Measurements from ENCODE around the gene LARGE1.

The LARGE1 gene

GRCh38 chr22:33817512-33818127 is 102.7 kb downstream of the LARGE1 start:
- H3K27ac ChIP-seq (replicated peaks), result no peak overlapping the region
- DNase-seq (ENCODE audit: low read depth in 1 of 2, low spot score in 1 of 2), result no peak

DNA sequence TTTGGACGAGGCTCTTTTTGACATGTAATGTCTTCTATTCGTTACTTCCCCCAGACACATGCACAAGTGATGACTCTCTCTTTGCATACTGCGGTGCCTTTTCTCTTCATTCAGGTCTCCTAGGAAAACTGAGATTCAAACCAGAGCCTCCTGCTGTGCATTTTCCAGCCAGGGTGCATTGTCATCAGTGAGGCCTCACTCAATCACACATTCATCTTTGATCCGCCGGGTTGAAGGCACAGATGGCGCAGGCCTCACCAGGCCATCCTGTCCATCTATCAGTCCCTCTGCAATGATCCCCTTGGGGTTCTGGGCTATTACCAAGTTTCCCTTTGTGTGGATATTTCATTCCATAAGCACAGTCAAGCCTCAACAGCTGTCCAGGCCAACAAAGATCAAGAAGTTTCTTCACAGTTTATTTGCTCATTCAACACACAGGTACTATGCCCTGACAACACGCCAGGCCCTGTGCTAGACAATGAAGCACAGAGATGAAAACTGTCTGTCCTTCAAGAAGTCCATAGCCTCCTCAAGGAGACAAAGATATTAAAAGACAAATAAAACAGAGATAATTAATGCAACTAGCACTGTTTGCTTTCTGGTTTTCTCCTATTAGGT is 107.8 kb downstream of the LARGE1 start:
- DNase-seq (ENCODE audit: low read depth in 1 of 2, low spot score in 1 of 2), result no peak
- Histone ChIP-seq H3K27me3 (ENCODE audit: insufficient read depth, poor library complexity, severe bottlenecking) (no peaks in the 10 kb centered on the region), H3K27ac (replicated peaks) (no peak overlapping the region), H3K4me3 (replicated peaks; ENCODE audit: insufficient read depth, low read length) (no peak overlapping the region)
- TF ChIP-seq POLR2AphosphoS5 (IDR thresholded peaks at IDR 0.05; ENCODE audit: low read depth), result no peak
- TF ChIP-seq GABPA (IDR thresholded peaks at IDR 0.05; ENCODE audit: low read depth), result no peak
- TF ChIP-seq SPI1 (IDR thresholded peaks at IDR 0.05; ENCODE audit: borderline replicate concordance, low read depth), result no peak
- TF ChIP-seq, protein P1, sequence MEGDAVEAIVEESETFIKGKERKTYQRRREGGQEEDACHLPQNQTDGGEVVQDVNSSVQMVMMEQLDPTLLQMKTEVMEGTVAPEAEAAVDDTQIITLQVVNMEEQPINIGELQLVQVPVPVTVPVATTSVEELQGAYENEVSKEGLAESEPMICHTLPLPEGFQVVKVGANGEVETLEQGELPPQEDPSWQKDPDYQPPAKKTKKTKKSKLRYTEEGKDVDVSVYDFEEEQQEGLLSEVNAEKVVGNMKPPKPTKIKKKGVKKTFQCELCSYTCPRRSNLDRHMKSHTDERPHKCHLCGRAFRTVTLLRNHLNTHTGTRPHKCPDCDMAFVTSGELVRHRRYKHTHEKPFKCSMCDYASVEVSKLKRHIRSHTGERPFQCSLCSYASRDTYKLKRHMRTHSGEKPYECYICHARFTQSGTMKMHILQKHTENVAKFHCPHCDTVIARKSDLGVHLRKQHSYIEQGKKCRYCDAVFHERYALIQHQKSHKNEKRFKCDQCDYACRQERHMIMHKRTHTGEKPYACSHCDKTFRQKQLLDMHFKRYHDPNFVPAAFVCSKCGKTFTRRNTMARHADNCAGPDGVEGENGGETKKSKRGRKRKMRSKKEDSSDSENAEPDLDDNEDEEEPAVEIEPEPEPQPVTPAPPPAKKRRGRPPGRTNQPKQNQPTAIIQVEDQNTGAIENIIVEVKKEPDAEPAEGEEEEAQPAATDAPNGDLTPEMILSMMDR (IDR thresholded peaks at IDR 0.05; ENCODE audit: insufficient read depth, low read length), result no peak
- no peak for TF ChIP-seq REST (IDR thresholded peaks at IDR 0.05; ENCODE audit: insufficient replicate concordance, low read depth)

More at GRCh38 chr22:33817512-33818127, 102.7 kb downstream of the LARGE1 start:
- TF ChIP-seq POLR2AphosphoS5 (IDR thresholded peaks at IDR 0.05; ENCODE audit: low read depth) (no peak), SPI1 (IDR thresholded peaks at IDR 0.05; ENCODE audit: borderline replicate concordance, low read depth) (no peak)
- TF ChIP-seq, protein P1 (IDR thresholded peaks at IDR 0.05; ENCODE audit: insufficient read depth, low read length), result no peak
- Histone ChIP-seq H3K27me3 (ENCODE audit: insufficient read depth, poor library complexity, severe bottlenecking) (no peaks in the 10 kb centered on the region), H3K4me3 (replicated peaks; ENCODE audit: insufficient read depth, low read length) (no peak overlapping the region)

DNA sequence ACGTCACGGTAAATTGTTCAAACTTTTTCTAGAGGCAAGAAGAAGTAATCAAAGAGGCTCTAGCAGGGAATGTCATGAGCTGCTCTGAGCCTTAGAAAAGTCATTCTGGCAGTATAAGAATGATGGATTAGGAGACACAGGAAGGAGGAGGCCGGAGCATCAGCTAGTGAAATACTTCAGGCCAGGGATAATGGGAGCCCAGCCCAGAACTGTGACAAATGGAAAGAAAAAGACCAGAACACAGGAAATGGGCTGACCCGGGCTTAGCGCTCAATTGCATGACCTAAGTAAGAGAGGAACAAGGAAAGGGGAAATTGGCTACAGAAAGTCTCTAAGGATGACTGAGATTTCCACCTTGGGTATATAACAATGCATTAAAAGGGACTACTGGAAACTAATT is 108.6 kb downstream of the LARGE1 start:
- no peaks in the 10 kb centered on the region for H3K27me3 ChIP-seq (ENCODE audit: insufficient read depth, poor library complexity, severe bottlenecking)
- no peak overlapping the region for H3K4me3 ChIP-seq (replicated peaks; ENCODE audit: insufficient read depth, low read length)
- no peak overlapping the region for H3K27ac ChIP-seq (replicated peaks)
- no peak for TF ChIP-seq REST (IDR thresholded peaks at IDR 0.05; ENCODE audit: insufficient replicate concordance, low read depth)
- no peak for TF ChIP-seq SPI1 (IDR thresholded peaks at IDR 0.05; ENCODE audit: borderline replicate concordance, low read depth)
- TF ChIP-seq, protein P1 (IDR thresholded peaks at IDR 0.05; ENCODE audit: insufficient read depth, low read length), result no peak
- no peak for TF ChIP-seq POLR2AphosphoS5 (IDR thresholded peaks at IDR 0.05; ENCODE audit: low read depth)
- TF ChIP-seq GABPA (IDR thresholded peaks at IDR 0.05; ENCODE audit: low read depth), result no peak
- no peak for DNase-seq (ENCODE audit: low read depth in 1 of 2, low spot score in 1 of 2)
